NCI-H774 (cell line): ENCODE results near the gene OR52A1.
"Not testable (repeated sequence)": the region's sequence is repeated elsewhere in the genome, so short reads cannot be mapped to it uniquely, and the experiment has no call there.

Source experiments
- DNase-seq: peaks from one replicate; lab custom pipeline; 2025; lab: John Stamatoyannopoulos, UW

Gene OR52A1

GRCh38 chr11:5154657-5155056 is at the start of gene OR52A1:
Gene OR52A1 (minus strand): TSS chr11:5154757. CDS start chr11:5152369, 2,388 bp downstream.
- no peak for DNase-seq

- DNase-seq = no peak
These were observed 48.8 kb upstream of the OR52A1 start for GRCh38 chr11:5203366-5203765.

GRCh38 chr11:5200582-5200981 is 46.0 kb upstream of the OR52A1 start, which contains the start of gene OR51V1:
Gene OR51V1 (minus strand): TSS chr11:5200682. CDS start chr11:5200682, 0 bp downstream.
- DNase-seq = no peak

GRCh38 chr11:5198285-5198684 is 43.7 kb upstream of the OR52A1 start:
- DNase-seq = no peak

- DNase-seq = no peak
These were observed 43.0 kb upstream of the OR52A1 start for GRCh38 chr11:5197536-5197935.

GRCh38 chr11:5196731-5197130 is 42.2 kb upstream of the OR52A1 start:
- DNase-seq = no peak

GRCh38 chr11:5196067-5196466 is 41.5 kb upstream of the OR52A1 start:
- no peak for DNase-seq

GRCh38 chr11:5192738-5193137 is 38.2 kb upstream of the OR52A1 start:
- no peak for DNase-seq

- no peak for DNase-seq
These were observed 33.6 kb upstream of the OR52A1 start for GRCh38 chr11:5188201-5188600.

GRCh38 chr11:5178046-5178837 is 23.7 kb upstream of the OR52A1 start:
- no peak for DNase-seq

GRCh38 chr11:5174934-5175333 is 20.4 kb upstream of the OR52A1 start:
- no peak for DNase-seq

- no peak for DNase-seq
These were observed 17.3 kb upstream of the OR52A1 start for GRCh38 chr11:5171856-5172255.

GRCh38 chr11:5165898-5166297 is 11.3 kb upstream of the OR52A1 start:
- not testable (repeated sequence) for DNase-seq

- DNase-seq = not testable (repeated sequence)
These were observed 10.2 kb upstream of the OR52A1 start for GRCh38 chr11:5164807-5165206.

- DNase-seq = not testable (repeated sequence)
These were observed 6.5 kb upstream of the OR52A1 start for GRCh38 chr11:5161045-5161444.

- DNase-seq = not testable (repeated sequence)
These were observed 5.7 kb upstream of the OR52A1 start for GRCh38 chr11:5160217-5160616.

GRCh38 chr11:5159806-5160205 is 5.2 kb upstream of the OR52A1 start:
- no peak for DNase-seq

- no peak for DNase-seq
These were observed 754 bp downstream of the OR52A1 start for GRCh38 chr11:5153574-5154431.

GRCh38 chr11:5151713-5152153 is 2.8 kb downstream of the OR52A1 start:
- no peak for DNase-seq

GRCh38 chr11:5144206-5144605 is 10.4 kb downstream of the OR52A1 start:
- not testable (repeated sequence) for DNase-seq

GRCh38 chr11:5137996-5138395 is 16.6 kb downstream of the OR52A1 start, which contains the start of gene OR52A5:
Gene OR52A5 (minus strand): TSS chr11:5138356. CDS start chr11:5132642, 5,714 bp downstream.
- no peak for DNase-seq

GRCh38 chr11:5137014-5137413 is 17.5 kb downstream of the OR52A1 start:
- no peak for DNase-seq

- DNase-seq = no peak
These were observed 18.3 kb downstream of the OR52A1 start for GRCh38 chr11:5136261-5136660.
